ENCODE data around the gene ABI1.

ABI1 gene

DNA sequence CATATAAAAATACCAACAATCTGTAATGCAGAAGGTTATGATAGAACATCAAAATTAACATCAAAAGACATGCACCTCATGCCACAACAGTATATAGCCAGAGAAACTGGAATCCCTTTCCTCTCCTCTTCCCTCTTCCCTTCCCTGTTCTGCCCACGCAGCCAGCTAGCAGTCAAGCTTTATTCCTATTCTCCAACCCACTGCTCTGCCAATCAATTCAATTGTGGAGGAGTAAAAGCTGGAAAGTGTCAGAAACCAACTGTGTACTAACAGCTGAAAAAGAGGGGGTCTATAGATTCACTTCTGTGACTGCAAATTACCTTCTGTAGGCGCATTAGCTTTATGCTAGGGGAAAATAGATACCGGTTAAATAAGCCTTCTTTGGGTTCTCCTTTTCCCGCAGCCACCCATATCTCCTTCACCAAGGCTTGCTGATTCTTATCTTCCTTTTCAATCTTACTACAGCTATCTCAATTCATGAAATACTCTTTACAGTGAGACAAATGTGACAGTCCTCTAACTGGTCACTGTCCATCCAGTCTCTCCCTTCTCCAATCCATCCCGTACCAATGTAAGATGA lies 16.3 kb downstream of the ABI1 start:
- no peak overlapping the region for H3K14ac ChIP-seq (ENCODE audit: low read length)

DNA sequence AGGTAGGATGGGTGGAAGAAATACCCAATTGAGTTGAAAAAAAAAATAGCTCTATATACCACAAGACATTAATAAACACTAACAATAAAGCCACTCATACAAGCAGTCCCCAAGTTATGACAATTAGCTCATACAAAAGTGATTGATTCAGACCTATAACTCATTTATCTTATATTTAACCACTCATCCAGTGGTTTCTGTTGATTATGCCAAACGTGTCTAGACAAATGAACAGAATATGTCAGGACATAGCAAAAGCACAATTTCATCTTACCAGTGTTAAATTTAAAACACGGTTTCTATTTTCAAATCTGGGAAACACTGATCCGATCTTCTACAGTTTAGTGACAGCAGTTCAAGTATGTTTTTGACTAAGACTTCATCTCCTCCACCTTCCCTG lies 17.0 kb downstream of the ABI1 start:
- no peak overlapping the region for H3K9ac ChIP-seq (ENCODE audit: low read depth, low read length, poor library complexity)
- H2BK12ac ChIP-seq (ENCODE audit: low read length) = no peak overlapping the region
- no peaks in the 10 kb centered on the region for H3K27me3 ChIP-seq (ENCODE audit: control insufficient read depth in 3 of 3, insufficient read depth in 3 of 3, low read depth in 1 of 3, low read length in 3 of 3)
- no CpG with 5 or more reads among the region's 3 CpGs for WGBS, 2 donors (ENCODE audit: extremely low coverage in 2 of 2, insufficient read length in 2 of 2, insufficient replicate concordance in 1 of 2)
- no peak overlapping the region for H3K4ac ChIP-seq (ENCODE audit: low read length)
- no peak overlapping the region for H4K91ac ChIP-seq (ENCODE audit: low read depth, low read length, poor library complexity)
- no peak overlapping the region for H2AFZ ChIP-seq (ENCODE audit: low read length)
- H4K8ac ChIP-seq (ENCODE audit: low read depth, low read length) = no peak overlapping the region
- peaks cover 0 to 2% of the 10 kb centered on the region in 2 donors for H3K36me3 ChIP-seq (replicated peaks in 1 of 2; ENCODE audit: control insufficient read depth in 2 of 2, insufficient read depth in 2 of 2, low read length in 2 of 2)
- no peak overlapping the region for H2BK120ac ChIP-seq (ENCODE audit: low read depth, low read length)
- H3K27ac ChIP-seq (replicated peaks; ENCODE audit: low read length) = no peak overlapping the region
- no peaks in the 10 kb centered on the region for H3K9me3 ChIP-seq (replicated peaks in 1 of 2; ENCODE audit: control insufficient read depth in 2 of 2, insufficient read depth in 1 of 2, low read depth in 1 of 2, low read length in 2 of 2)
- H3K14ac ChIP-seq (ENCODE audit: low read length) = no peak overlapping the region
- DNase-seq (ENCODE audit: low spot score) = no peak
- no peak overlapping the region for H3K4me2 ChIP-seq (ENCODE audit: insufficient read depth, low read length, poor library complexity, severe bottlenecking)
- no peak overlapping the region for H3K18ac ChIP-seq (ENCODE audit: low read length)
- no peak overlapping the region for H2BK15ac ChIP-seq (ENCODE audit: low read length)
- no peak overlapping the region for H2BK5ac ChIP-seq (ENCODE audit: low read length)
- H3K4me1 ChIP-seq (ENCODE audit: control insufficient read depth in 2 of 2, insufficient read depth in 1 of 2, low read depth in 1 of 2, low read length in 2 of 2) = peaks cover 4 to 5% of the 10 kb centered on the region in 2 donors
- no peak overlapping the region for H3K4me3 ChIP-seq (ENCODE audit: low read length in 2 of 2)
- H3K23ac ChIP-seq (ENCODE audit: low read depth, low read length, poor library complexity) = no peak overlapping the region
- no peaks in the 10 kb centered on the region for H3K79me1 ChIP-seq (ENCODE audit: low read depth, low read length)
- no peak overlapping the region for H2AK5ac ChIP-seq (ENCODE audit: low read depth, low read length)

More for the DNA sequence above, 16.3 kb downstream of the ABI1 start:
- Histone ChIP-seq H2AK5ac (ENCODE audit: low read depth, low read length) (no peak overlapping the region), H3K4me1 (ENCODE audit: control insufficient read depth in 2 of 2, insufficient read depth in 1 of 2, low read depth in 1 of 2, low read length in 2 of 2) (peaks cover 4 to 5% of the 10 kb centered on the region in 2 donors), H2BK12ac (ENCODE audit: low read length) (no peak overlapping the region), H3K27me3 (ENCODE audit: control insufficient read depth in 3 of 3, insufficient read depth in 3 of 3, low read depth in 1 of 3, low read length in 3 of 3) (no peaks in the 10 kb centered on the region), H3K9ac (ENCODE audit: low read depth, low read length, poor library complexity) (no peak overlapping the region), H3K79me1 (ENCODE audit: low read depth, low read length) (no peaks in the 10 kb centered on the region), H3K4ac (ENCODE audit: low read length) (no peak overlapping the region), H2BK5ac (ENCODE audit: low read length) (no peak overlapping the region), H2BK120ac (ENCODE audit: low read depth, low read length) (no peak overlapping the region), H3K4me3 (ENCODE audit: low read length in 2 of 2) (no peak overlapping the region), H4K8ac (ENCODE audit: low read depth, low read length) (no peak overlapping the region), H4K91ac (ENCODE audit: low read depth, low read length, poor library complexity) (no peak overlapping the region), H3K4me2 (ENCODE audit: insufficient read depth, low read length, poor library complexity, severe bottlenecking) (no peak overlapping the region), H3K18ac (ENCODE audit: low read length) (no peak overlapping the region), H3K9me3 (replicated peaks in 1 of 2; ENCODE audit: control insufficient read depth in 2 of 2, insufficient read depth in 1 of 2, low read depth in 1 of 2, low read length in 2 of 2) (no peaks in the 10 kb centered on the region), H3K27ac (replicated peaks; ENCODE audit: low read length) (no peak overlapping the region), H3K23ac (ENCODE audit: low read depth, low read length, poor library complexity) (no peak overlapping the region), H2AFZ (ENCODE audit: low read length) (no peak overlapping the region), H2BK15ac (ENCODE audit: low read length) (no peak overlapping the region), H3K36me3 (replicated peaks in 1 of 2; ENCODE audit: control insufficient read depth in 2 of 2, insufficient read depth in 2 of 2, low read length in 2 of 2) (peaks cover 0 to 2% of the 10 kb centered on the region in 2 donors)
- no CpG with 5 or more reads among the region's 5 CpGs for WGBS, 2 donors (ENCODE audit: extremely low coverage in 2 of 2, insufficient read length in 2 of 2, insufficient replicate concordance in 1 of 2)
- DNase-seq (ENCODE audit: low spot score) = no peak

- H3K79me1 ChIP-seq (ENCODE audit: low read depth, low read length) = no peaks in the 10 kb centered on the region
- no peak overlapping the region for H3K18ac ChIP-seq (ENCODE audit: low read length)
- H4K8ac ChIP-seq (ENCODE audit: low read depth, low read length) = no peak overlapping the region
- no peak overlapping the region for H3K9ac ChIP-seq (ENCODE audit: low read depth, low read length, poor library complexity)
- H3K36me3 ChIP-seq (replicated peaks in 1 of 2; ENCODE audit: control insufficient read depth in 2 of 2, insufficient read depth in 2 of 2, low read length in 2 of 2) = no peaks in the 10 kb centered on the region
- no peak overlapping the region for H3K4me2 ChIP-seq (ENCODE audit: insufficient read depth, low read length, poor library complexity, severe bottlenecking)
- no peak overlapping the region for H3K23ac ChIP-seq (ENCODE audit: low read depth, low read length, poor library complexity)
- H2BK15ac ChIP-seq (ENCODE audit: low read length) = no peak overlapping the region
- H3K14ac ChIP-seq (ENCODE audit: low read length) = no peak overlapping the region
- no peak overlapping the region for H2AK5ac ChIP-seq (ENCODE audit: low read depth, low read length)
- no peak overlapping the region for H3K4me3 ChIP-seq (ENCODE audit: low read length in 2 of 2)
- H2BK5ac ChIP-seq (ENCODE audit: low read length) = no peak overlapping the region
- no peaks in the 10 kb centered on the region for H3K27me3 ChIP-seq (ENCODE audit: control insufficient read depth in 3 of 3, insufficient read depth in 3 of 3, low read depth in 1 of 3, low read length in 3 of 3)
- no peak overlapping the region for H2BK120ac ChIP-seq (ENCODE audit: low read depth, low read length)
- DNase-seq (ENCODE audit: low spot score) = no peak
- peaks cover 4 to 5% of the 10 kb centered on the region in 2 donors for H3K4me1 ChIP-seq (ENCODE audit: control insufficient read depth in 2 of 2, insufficient read depth in 1 of 2, low read depth in 1 of 2, low read length in 2 of 2)
- H3K9me3 ChIP-seq (replicated peaks in 1 of 2; ENCODE audit: control insufficient read depth in 2 of 2, insufficient read depth in 1 of 2, low read depth in 1 of 2, low read length in 2 of 2) = no peaks in the 10 kb centered on the region
- H2AFZ ChIP-seq (ENCODE audit: low read length) = no peak overlapping the region
- WGBS, 2 donors (ENCODE audit: extremely low coverage in 2 of 2, insufficient read length in 2 of 2, insufficient replicate concordance in 1 of 2) = no CpG with 5 or more reads among the region's 3 CpGs
- no peak overlapping the region for H4K91ac ChIP-seq (ENCODE audit: low read depth, low read length, poor library complexity)
- no peak overlapping the region for H2BK12ac ChIP-seq (ENCODE audit: low read length)
- no peak overlapping the region for H3K27ac ChIP-seq (replicated peaks; ENCODE audit: low read length)
- H3K4ac ChIP-seq (ENCODE audit: low read length) = no peak overlapping the region
Measured at GRCh38 chr10:26841733-26842317, 18.9 kb downstream of the ABI1 start.

DNA sequence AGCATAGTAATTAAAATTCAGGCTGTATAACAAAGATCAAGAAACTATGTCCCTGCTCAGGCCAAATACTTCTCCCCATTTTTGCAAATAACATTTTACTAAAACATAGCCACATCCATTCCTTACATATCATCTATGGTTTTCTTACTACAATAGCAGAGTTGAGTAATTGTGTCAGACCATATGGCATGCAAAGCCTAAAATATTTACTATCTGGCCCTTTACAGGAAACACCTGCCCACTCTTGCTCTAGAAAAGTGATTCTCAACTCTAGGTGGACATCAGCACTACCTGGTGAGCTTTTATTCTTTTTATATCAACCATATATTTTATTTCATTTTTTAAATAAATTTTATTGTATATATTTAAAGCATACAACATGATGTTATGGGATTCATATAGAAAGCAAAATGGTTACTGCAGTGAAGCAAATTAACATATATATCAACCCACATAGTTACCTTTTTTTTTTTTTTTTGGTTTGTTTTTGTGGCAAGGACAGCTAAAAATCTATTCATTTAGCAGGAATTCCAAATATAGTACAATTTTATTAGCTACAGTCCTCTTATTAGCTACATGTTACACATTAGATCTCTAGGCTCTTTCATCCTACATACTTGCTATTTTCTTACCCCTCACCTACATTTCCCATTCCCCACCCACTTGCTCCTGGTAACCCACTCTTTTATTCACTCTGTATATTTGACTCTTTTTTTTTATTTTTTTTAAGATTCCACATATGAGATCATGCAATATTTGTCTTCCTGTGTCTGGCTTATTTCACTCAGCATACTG lies 19.6 kb downstream of the ABI1 start:
- H3K4ac ChIP-seq (ENCODE audit: low read length) = no peak overlapping the region
- H3K4me1 ChIP-seq (ENCODE audit: control insufficient read depth in 2 of 2, insufficient read depth in 1 of 2, low read depth in 1 of 2, low read length in 2 of 2) = peaks cover 4 to 5% of the 10 kb centered on the region in 2 donors
- no peak overlapping the region for H2AK5ac ChIP-seq (ENCODE audit: low read depth, low read length)
- H3K79me1 ChIP-seq (ENCODE audit: low read depth, low read length) = no peaks in the 10 kb centered on the region
- no peak overlapping the region for H3K4me3 ChIP-seq (ENCODE audit: low read length in 2 of 2)
- no peak overlapping the region for H3K27ac ChIP-seq (replicated peaks; ENCODE audit: low read length)
- no peaks in the 10 kb centered on the region for H3K27me3 ChIP-seq (ENCODE audit: control insufficient read depth in 3 of 3, insufficient read depth in 3 of 3, low read depth in 1 of 3, low read length in 3 of 3)
- no peaks in the 10 kb centered on the region for H3K9me3 ChIP-seq (replicated peaks in 1 of 2; ENCODE audit: control insufficient read depth in 2 of 2, insufficient read depth in 1 of 2, low read depth in 1 of 2, low read length in 2 of 2)
- H3K23ac ChIP-seq (ENCODE audit: low read depth, low read length, poor library complexity) = no peak overlapping the region
- no peak overlapping the region for H3K18ac ChIP-seq (ENCODE audit: low read length)
- no peak overlapping the region for H2BK5ac ChIP-seq (ENCODE audit: low read length)
- no peak overlapping the region for H3K4me2 ChIP-seq (ENCODE audit: insufficient read depth, low read length, poor library complexity, severe bottlenecking)
- no peak overlapping the region for H2BK15ac ChIP-seq (ENCODE audit: low read length)
- no peak overlapping the region for H2BK120ac ChIP-seq (ENCODE audit: low read depth, low read length)
- H3K14ac ChIP-seq (ENCODE audit: low read length) = no peak overlapping the region
- no peak overlapping the region for H2BK12ac ChIP-seq (ENCODE audit: low read length)
- no peaks in the 10 kb centered on the region for H3K36me3 ChIP-seq (replicated peaks in 1 of 2; ENCODE audit: control insufficient read depth in 2 of 2, insufficient read depth in 2 of 2, low read length in 2 of 2)
- H2AFZ ChIP-seq (ENCODE audit: low read length) = no peak overlapping the region
- no peak overlapping the region for H4K91ac ChIP-seq (ENCODE audit: low read depth, low read length, poor library complexity)
- no peak overlapping the region for H3K9ac ChIP-seq (ENCODE audit: low read depth, low read length, poor library complexity)
- no peak for DNase-seq (ENCODE audit: low spot score)
- no peak overlapping the region for H4K8ac ChIP-seq (ENCODE audit: low read depth, low read length)
